Stimulated activated CD4-positive, alpha-beta T cell treated with anti-CD3 and anti-CD28 coated beads, Interleukin-12 subunit alpha, Interleukin-12 subunit beta, amount 100 ng/mL, for 4 hours (primary cell): ENCODE measurements around the gene FAM219A.
"Not testable (repeated sequence)": the region's sequence is repeated elsewhere in the genome, so short reads cannot be mapped to it uniquely, and the experiment has no call there.

ENCODE experiments used
- DNase-seq: peaks from one replicate; pipeline ENCODE4 v3.0.0-alpha.2; 2020

The FAM219A gene

DNA sequence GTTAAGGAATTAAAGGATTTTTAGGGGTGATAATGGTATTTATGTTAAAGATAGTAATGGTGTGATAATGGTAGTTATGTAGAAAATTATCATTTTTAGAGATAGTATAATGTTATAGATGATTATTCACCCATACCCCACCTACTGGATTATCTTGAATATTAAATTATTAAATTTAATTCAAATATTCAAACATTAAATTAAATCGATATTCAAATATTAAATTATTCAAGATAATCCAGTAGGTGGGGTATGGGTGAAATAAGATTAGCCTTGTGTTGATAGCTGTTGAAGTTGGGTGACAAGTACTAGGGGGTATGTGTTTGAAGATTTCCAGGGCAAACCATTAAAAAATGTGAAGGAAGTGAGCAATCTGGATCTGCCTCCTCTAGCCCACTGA, 15.6 kb downstream of the FAM219A start:
- DNase-seq: no peak

GRCh38 chr9:34440017-34440416, 18.4 kb downstream of the FAM219A start:
- no peak for DNase-seq

GRCh38 chr9:34438465-34438864, 19.9 kb downstream of the FAM219A start:
- DNase-seq: not testable (repeated sequence)

DNA sequence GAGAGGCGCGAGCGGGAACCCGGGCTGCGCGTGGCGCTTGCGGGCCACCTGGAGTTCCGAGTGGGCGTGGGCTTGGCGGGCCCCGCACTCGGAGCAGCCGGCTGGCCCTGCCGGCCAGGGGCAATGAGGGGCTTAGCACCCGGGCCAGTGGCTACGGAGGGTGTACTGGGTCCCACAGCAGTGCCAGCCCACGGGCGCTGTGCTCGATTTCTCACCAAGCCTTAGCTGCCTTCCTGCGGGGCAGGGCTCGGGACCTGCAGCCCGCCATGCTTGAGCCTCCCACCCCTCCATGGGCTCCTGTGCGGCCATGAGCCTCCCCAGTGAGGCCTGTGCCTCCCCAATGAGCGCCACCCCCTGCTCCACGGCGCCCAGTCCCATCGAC, 20.5 kb downstream of the FAM219A start:
- not testable (repeated sequence) for DNase-seq

DNA sequence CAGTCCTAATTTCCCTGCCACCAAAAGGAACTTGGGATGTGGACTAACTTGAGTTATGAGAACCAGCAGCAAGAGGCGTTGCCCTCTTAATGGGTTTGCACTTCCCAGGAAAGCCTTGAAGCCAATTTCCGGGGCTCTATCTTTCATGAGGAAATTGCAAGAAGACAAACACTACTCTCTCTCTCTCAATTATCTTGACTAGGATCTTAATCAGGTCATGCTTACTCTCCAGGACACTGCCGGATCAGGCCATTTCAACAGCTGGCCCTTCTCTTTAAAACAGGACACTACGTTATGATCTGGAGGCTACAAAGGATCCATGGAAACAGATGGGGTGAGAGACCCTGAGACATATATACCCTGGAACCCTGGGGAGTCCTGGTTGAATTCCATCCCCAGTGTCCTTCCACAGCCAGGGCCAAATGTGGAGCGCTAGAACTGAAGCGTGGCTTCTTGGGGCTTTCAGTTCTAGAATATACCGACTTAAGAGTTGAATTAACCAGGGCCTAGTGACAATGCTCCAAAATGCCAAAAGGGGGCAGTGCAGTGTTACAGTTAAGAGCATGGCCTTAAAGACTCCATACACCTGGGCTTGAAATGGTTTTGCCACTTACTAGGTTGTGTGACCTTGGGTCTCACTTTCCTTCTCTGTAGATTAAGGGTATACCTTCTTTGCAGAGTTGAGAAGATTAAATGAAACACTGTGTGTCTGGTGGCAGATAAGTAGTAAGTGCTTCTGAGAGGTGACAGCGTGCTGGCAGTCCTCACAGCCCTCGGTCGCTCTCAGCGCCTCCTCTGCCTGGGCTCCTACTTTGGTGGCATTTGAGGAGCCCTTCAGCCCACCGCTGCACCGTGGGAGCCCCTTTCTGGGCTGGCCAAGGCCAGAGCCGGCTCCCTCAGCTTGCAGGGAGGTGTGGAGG, 21.1 kb downstream of the FAM219A start:
- peak; percentile 55 for DNase-seq

DNA sequence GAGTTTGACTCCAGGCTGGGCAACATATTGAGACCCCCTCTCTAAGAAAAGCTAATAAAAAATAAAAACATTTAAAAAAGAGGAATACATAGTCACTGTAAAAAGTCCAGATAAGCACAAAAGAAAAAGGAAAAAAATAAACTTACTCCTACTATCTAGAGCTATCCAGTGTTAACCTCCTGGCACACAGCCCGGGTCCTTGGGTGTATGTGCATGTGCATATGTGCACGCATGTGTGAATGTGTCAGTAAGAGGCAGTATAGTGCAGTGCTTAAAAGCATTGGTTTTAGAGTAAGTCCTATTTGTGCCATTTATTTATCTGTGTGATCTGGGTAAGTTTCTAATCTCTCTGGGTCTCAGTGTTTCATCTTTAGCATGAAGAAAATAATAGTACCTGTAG, 26.7 kb downstream of the FAM219A start:
- DNase-seq: no peak

DNA sequence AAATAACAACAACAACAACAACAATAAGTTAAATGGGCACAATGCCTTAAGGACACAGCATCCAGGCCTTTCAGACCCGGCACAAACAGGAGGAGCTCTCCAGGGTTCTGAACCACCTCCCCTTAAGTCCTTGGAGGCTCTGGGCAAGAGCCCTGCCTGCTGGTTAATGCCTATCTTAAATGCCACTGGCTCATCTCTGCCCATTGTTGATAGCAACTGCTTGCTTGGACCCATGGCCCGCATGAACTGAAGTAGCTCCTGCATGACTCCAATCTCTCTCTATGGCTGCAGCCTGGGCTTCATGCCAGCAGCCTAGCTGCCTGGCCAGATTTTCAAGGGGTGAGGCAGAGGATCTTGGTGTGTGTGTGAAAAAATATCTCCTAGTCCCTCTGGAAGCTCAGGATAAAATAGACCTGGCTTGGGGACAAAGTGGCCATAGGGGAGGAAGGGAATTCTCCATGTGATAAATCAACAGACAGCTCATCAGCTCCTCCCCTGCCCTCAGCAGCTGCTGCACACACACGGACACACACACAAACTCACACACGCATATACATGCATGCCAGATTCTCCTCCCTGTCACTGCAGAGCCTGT, 27.4 kb downstream of the FAM219A start:
- DNase-seq: no peak

- DNase-seq: no peak
These were observed 29.9 kb downstream of the FAM219A start for GRCh38 chr9:34428325-34428958.

DNA sequence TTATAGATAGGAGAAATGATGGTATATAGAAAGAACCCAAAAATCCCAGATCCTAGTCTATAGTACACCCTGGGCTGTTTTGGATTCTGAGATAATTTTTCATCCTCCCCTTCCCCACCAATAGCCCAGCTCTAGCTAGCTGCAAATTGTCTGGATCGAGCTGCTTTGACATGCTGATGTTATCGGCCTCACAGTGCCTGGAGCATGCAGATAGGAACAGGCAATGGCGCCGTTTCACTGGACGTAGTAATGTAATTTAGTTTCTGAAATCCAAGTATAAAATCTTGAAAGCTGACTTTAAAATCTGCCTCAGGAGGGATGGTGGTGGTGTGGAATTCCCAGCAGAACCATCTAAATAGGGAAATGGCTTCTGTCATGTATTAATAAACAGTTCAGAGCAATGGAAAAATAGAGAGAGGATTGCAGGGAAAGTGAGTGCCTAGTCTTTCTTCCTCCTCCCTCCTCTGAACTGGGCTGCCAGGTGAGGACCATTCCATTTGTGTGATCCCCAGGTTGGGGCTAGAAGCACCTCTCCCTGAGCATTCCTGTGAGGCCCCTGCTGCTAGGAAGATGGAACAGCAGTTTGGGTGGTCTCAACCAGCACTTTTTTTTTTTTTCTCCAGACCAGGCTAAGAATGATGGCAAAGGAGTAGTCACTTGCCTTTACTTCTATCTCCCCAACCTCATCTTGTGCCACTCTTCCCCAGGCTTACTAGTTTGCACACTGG, 31.9 kb downstream of the FAM219A start:
- DNase-seq: no peak

DNA sequence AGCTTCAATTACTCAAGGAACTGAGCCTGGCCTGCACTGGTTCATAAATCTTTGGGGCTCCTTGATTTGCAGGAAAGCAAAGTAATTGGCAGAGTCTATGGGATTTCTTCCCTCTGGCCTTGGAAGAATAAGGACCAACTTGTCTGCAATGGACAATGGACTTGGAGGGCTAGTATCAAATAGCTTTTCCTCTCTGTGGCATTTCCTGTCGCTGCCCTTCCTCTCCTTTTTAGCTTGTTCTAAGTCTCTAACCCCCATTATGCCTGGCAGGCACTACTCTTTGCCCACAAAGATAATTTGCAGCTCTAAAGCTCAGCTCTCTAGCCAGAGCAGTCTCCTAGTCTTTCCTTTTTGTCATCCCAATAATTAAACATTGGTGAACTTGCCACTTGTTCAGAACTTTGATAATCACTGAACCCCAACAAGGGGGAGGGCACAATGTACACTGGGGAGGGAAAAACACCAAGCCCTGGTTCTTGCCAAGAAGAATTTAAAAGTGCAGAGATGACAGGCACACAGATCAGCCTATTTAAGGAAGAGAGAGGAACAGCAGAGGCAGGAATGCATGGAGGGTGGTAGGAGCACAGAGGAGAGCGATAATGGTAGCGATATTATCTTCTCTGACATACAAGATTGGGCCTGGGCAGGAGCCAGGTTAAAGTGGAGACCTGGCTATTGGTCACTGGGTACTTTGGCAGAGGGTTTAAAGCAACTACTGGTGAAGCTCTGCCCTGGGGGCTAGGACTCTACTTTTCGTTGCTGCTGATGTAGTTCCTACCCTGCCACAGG, 38.5 kb downstream of the FAM219A start:
- DNase-seq: no peak

GRCh38 chr9:34417734-34418133, 40.6 kb downstream of the FAM219A start:
- DNase-seq: no peak

DNA sequence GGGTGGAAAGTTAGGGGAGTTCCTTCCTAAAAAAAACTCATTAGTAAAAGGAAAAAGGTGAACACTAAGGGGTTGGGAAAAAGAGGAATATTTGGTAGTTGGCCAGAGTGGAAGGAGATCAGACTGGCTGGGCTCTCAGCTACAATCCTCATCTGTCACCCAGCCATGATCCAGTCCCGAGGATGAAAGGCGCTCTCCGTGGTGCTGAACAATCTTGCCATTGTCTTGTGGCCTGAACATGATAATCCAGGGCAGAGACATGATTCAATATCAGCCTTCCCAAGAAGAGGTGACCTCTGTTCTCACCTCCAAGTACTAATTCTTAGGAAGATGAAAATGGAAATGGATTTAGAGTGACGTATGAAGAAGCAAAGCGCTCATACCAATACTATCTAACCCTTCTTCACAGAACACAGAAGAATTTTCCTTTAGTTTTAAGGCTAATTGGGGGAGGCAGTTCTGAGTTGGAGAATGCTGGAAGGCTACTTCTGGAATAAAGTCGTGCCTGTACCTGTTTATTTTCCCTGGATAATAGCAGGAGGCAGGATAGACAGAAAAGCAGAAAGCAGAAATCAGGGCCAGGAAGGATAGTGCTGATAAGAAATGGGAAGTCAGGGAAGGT, 45.0 kb downstream of the FAM219A start:
- DNase-seq: peak; percentile 17

GRCh38 chr9:34412336-34412735, 46.0 kb downstream of the FAM219A start:
- DNase-seq: no peak

GRCh38 chr9:34409154-34409553, 49.2 kb downstream of the FAM219A start:
- no peak for DNase-seq

- no peak for DNase-seq
These were observed 50.2 kb downstream of the FAM219A start for GRCh38 chr9:34408173-34408572.

- no peak for DNase-seq
These were observed 52.2 kb downstream of the FAM219A start for GRCh38 chr9:34406219-34406618.

DNA sequence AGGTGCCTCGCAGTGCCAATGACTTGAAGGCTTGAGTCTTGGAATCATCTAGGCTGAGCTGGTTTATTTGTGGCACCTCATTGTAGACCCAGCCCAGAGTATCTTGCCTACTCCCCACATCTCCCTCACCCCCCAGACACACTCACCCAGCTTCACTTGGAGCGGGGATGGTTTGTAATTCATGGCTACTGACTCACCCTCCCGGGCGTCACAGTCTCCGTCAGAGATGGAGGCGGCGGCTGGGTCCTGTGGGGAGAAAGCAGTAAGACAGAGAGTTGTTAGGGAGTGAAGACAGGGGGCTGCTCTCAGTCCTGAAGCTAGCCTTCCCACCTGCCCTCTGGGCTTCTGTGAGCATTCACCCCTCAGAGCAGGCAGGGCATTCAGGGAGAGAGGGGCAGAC, 52.7 kb downstream of the FAM219A start:
- DNase-seq: no peak

GRCh38 chr9:34403554-34404380, 54.6 kb downstream of the FAM219A start:
- DNase-seq: peak; percentile 45

GRCh38 chr9:34400686-34401602, 57.4 kb downstream of the FAM219A start:
- DNase-seq: no peak

DNA sequence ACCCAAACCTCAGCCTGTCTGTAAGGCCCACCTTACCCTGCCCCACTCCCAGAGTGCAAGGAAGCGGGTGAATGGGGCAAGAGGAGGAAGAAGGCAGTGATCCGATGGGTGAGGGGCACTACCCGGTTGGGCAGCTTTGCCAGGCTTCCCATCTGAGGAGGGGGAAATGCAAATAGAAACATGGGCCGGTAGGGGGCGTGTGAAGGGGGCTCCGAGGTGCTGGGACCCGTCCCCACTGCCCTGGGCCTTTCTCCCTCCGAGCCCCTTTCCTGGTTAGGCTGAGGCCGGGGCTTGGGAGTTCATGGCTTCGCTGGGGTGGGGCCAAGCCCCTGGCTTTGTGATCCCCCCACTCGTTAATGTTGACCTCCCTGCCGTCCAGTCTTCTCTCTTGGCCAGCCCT, 58.1 kb downstream of the FAM219A start:
- no peak for DNase-seq
